Mammary epithelial cell (primary cell): ENCODE results near the gene PCBP3.

ENCODE experiments used
- EZH2 ChIP-seq: IDR thresholded peaks from 2 replicates; pipeline ENCODE4 v1.6.1; 2012; ENCODE audit warnings: low read length, inconsistent platforms, borderline replicate concordance
- TF ChIP-seq, protein P1 (sequence below), 2 donors: IDR thresholded peaks in 1 of 2; conservative IDR thresholded peaks in 1 of 2; 2 replicates each; pipeline ENCODE4 v1.5.1; 2011 to 2012; ENCODE audit warnings: inconsistent platforms in 2 of 2, low read length in 2 of 2, mild to moderate bottlenecking in 2 of 2, control low read depth in 1 of 2, low read depth in 1 of 2; ENCODE audit not compliant: insufficient read depth in 1 of 2; ENCODE audit errors: extremely low read depth in 1 of 2

DNA sequence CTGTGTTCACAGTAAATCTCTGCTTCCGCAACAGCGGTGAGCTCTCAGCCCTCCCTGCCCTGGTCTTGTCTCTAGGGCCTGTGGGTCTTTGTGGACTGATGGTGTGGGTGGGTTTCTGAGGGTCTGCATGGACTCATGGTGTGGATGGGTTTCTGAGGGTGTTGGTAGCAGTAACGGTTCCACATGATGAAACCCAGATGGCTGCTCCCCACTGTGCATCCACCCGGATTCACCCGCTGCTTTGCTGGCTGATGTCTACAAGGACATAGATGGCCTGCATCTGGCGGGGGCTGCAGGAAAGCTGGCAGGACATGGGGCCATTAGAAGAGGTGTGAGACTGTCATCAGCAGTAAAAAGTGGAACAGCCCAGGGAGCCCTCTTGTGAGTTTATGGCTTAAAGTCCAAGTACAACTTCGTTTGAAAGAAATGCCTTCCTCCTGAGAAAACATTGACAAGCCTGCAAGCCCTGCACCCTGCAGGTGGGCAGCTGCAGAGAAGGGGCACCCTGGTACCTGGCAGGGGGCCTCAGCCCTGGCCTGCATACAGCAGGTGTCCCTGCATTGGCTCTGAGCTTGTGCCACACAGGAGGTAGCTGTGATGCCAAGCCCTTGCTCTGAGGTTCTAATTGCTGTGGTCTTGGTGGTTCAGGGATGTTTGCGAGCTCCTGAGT lies 181.2 kb downstream of the PCBP3 start:
- TF ChIP-seq, protein P1, sequence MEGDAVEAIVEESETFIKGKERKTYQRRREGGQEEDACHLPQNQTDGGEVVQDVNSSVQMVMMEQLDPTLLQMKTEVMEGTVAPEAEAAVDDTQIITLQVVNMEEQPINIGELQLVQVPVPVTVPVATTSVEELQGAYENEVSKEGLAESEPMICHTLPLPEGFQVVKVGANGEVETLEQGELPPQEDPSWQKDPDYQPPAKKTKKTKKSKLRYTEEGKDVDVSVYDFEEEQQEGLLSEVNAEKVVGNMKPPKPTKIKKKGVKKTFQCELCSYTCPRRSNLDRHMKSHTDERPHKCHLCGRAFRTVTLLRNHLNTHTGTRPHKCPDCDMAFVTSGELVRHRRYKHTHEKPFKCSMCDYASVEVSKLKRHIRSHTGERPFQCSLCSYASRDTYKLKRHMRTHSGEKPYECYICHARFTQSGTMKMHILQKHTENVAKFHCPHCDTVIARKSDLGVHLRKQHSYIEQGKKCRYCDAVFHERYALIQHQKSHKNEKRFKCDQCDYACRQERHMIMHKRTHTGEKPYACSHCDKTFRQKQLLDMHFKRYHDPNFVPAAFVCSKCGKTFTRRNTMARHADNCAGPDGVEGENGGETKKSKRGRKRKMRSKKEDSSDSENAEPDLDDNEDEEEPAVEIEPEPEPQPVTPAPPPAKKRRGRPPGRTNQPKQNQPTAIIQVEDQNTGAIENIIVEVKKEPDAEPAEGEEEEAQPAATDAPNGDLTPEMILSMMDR (conservative IDR thresholded peaks at IDR 0.05 in 1 of 2, IDR thresholded peaks at IDR 0.05 in 1 of 2; ENCODE audit: extremely low read depth in 1 of 2, insufficient read depth in 1 of 2, low read depth in 1 of 2, low read length in 2 of 2) = no peak
- TF ChIP-seq EZH2 = no peak
